Measurements from ENCODE around the gene GNPDA1. TPM values are rescaled to one million over a fixed set of nuclear protein-coding genes. Genes with fewer than 3 reads are reported as not detected.

Gene GNPDA1
- polyA plus RNA-seq, 1 of the 3 experiments (the other 2 are of a cell fraction), result 23.9 TPM

GRCh38 chr5:142020122-142020659, 7.4 kb upstream of the GNPDA1 start:
- H3F3A ChIP-seq (replicated peaks; ENCODE audit: insufficient read depth), result peaks cover 19% of the 10 kb centered on the region
- POLR2A ChIA-PET, result no interaction called here

GRCh38 chr5:142017832-142018427, 5.1 kb upstream of the GNPDA1 start:
- Histone ChIP-seq H3K9me3 (peaks cover 5% of the 10 kb centered on the region; the same call in 1 of the 2 replicates), H2AFZ (ENCODE audit: low read depth) (no peak overlapping the region), H3K27ac (ENCODE audit: low read depth in 2 of 2, low read length in 1 of 2) (no peak overlapping the region), H4K20me1 (ENCODE audit: insufficient read depth) (no peaks in the 10 kb centered on the region), H3K4me2 (no peak overlapping the region), H3K4me3 (ENCODE audit: low read depth in 2 of 2, low read length in 1 of 2) (no peak overlapping the region), H3K36me3 (replicated peaks in 1 of 2; ENCODE audit: control insufficient read depth in 1 of 2, insufficient read depth in 2 of 2, low read length in 1 of 2) (no peaks in the 10 kb centered on the region), H3K9me2 (no peaks in the 10 kb centered on the region), H3F3A (replicated peaks; ENCODE audit: insufficient read depth) (peaks cover 24% of the 10 kb centered on the region), H3K9ac (no peak overlapping the region), H3K79me2 (ENCODE audit: insufficient read depth) (no peaks in the 10 kb centered on the region), H3K4me1 (ENCODE audit: control insufficient read depth in 1 of 2, insufficient read depth in 2 of 2, low read depth in 1 of 2, low read length in 1 of 2) (peaks cover 7 to 24% of the 10 kb centered on the region in 2 experiments), H3K27me3 (ENCODE audit: insufficient read depth) (no peaks in the 10 kb centered on the region)
- CTCF ChIA-PET, result interaction anchor here (1.3 kb wide), 1 partner anchor 125 kb away, joined by 3 read pairs; no protein-coding TSS in a partner anchor
- no peak for DNase-seq
- POLR2A ChIA-PET, result no interaction called here
- WGBS (ENCODE audit: low lambda C conversion rate), result 100% methylated on average over 5 of the region's 5 CpGs
- no peak for TF ChIP-seq EP300 (IDR thresholded peaks at IDR 0.05; ENCODE audit: borderline replicate concordance in 1 of 2, low read depth in 1 of 2, low read length in 1 of 2)
- TF ChIP-seq, protein P1, sequence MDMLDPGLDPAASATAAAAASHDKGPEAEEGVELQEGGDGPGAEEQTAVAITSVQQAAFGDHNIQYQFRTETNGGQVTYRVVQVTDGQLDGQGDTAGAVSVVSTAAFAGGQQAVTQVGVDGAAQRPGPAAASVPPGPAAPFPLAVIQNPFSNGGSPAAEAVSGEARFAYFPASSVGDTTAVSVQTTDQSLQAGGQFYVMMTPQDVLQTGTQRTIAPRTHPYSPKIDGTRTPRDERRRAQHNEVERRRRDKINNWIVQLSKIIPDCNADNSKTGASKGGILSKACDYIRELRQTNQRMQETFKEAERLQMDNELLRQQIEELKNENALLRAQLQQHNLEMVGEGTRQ (IDR thresholded peaks at IDR 0.05; ENCODE audit: borderline replicate concordance, low read depth, low read length), result no peak
- TF ChIP-seq MEF2A (IDR thresholded peaks at IDR 0.05; ENCODE audit: borderline replicate concordance, low read depth), result no peak
- no peak for TF ChIP-seq NFIC (IDR thresholded peaks at IDR 0.05; ENCODE audit: borderline replicate concordance)
- no peak for TF ChIP-seq EZH2phosphoT487 (IDR thresholded peaks at IDR 0.05; ENCODE audit: borderline replicate concordance, low read depth)
- no peak for TF ChIP-seq SMC3 (IDR thresholded peaks at IDR 0.05; ENCODE audit: low read depth, low read length)
- TF ChIP-seq TEAD4 (IDR thresholded peaks at IDR 0.05; ENCODE audit: borderline replicate concordance, insufficient read depth), result no peak
- TF ChIP-seq, protein P2, sequence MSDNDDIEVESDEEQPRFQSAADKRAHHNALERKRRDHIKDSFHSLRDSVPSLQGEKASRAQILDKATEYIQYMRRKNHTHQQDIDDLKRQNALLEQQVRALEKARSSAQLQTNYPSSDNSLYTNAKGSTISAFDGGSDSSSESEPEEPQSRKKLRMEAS (IDR thresholded peaks at IDR 0.05; ENCODE audit: low read depth), result no peak
- TF ChIP-seq, protein P3, sequence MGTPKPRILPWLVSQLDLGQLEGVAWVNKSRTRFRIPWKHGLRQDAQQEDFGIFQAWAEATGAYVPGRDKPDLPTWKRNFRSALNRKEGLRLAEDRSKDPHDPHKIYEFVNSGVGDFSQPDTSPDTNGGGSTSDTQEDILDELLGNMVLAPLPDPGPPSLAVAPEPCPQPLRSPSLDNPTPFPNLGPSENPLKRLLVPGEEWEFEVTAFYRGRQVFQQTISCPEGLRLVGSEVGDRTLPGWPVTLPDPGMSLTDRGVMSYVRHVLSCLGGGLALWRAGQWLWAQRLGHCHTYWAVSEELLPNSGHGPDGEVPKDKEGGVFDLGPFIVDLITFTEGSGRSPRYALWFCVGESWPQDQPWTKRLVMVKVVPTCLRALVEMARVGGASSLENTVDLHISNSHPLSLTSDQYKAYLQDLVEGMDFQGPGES (IDR thresholded peaks at IDR 0.05; ENCODE audit: low read depth, low read length), result no peak
- TF ChIP-seq JUND (IDR thresholded peaks at IDR 0.05), result no peak
- no peak for TF ChIP-seq RAD21 (IDR thresholded peaks at IDR 0.05; ENCODE audit: low read length)
- no peak for TF ChIP-seq RXRA (IDR thresholded peaks at IDR 0.05; ENCODE audit: borderline replicate concordance, low read depth)
- no peak for TF ChIP-seq PBX3 (IDR thresholded peaks at IDR 0.05)
- TF ChIP-seq FOXJ3 (CRISPR knock-in tag; IDR thresholded peaks at IDR 0.05), result no peak
- TF ChIP-seq FOXM1 (IDR thresholded peaks at IDR 0.05; ENCODE audit: low read depth), result no peak
- TF ChIP-seq, protein P4, sequence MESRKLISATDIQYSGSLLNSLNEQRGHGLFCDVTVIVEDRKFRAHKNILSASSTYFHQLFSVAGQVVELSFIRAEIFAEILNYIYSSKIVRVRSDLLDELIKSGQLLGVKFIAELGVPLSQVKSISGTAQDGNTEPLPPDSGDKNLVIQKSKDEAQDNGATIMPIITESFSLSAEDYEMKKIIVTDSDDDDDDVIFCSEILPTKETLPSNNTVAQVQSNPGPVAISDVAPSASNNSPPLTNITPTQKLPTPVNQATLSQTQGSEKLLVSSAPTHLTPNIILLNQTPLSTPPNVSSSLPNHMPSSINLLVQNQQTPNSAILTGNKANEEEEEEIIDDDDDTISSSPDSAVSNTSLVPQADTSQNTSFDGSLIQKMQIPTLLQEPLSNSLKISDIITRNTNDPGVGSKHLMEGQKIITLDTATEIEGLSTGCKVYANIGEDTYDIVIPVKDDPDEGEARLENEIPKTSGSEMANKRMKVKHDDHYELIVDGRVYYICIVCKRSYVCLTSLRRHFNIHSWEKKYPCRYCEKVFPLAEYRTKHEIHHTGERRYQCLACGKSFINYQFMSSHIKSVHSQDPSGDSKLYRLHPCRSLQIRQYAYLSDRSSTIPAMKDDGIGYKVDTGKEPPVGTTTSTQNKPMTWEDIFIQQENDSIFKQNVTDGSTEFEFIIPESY (IDR thresholded peaks at IDR 0.05; ENCODE audit: borderline replicate concordance, low read depth), result no peak
- TF ChIP-seq YY1 (IDR thresholded peaks at IDR 0.05; ENCODE audit: low read depth), result no peak
- TF ChIP-seq TAF1 (IDR thresholded peaks at IDR 0.05; ENCODE audit: borderline replicate concordance, low read depth, low read length), result no peak

More at GRCh38 chr5:142020122-142020659, 7.4 kb upstream of the GNPDA1 start:
- H3K9ac ChIP-seq, result no peak overlapping the region
- H3K27ac ChIP-seq (ENCODE audit: low read depth in 2 of 2, low read length in 1 of 2), result no peak overlapping the region
- no peak overlapping the region for H3K4me2 ChIP-seq
- CTCF ChIA-PET, result no interaction called here
- 81% methylated on average over 1 of the region's 1 CpG for WGBS (ENCODE audit: low lambda C conversion rate)
- H3K9me2 ChIP-seq, result no peaks in the 10 kb centered on the region
- no peak overlapping the region for H3K4me3 ChIP-seq (ENCODE audit: low read depth in 2 of 2, low read length in 1 of 2)
- no peak for DNase-seq
- H3K27me3 ChIP-seq (ENCODE audit: insufficient read depth), result no peaks in the 10 kb centered on the region
- no peaks in the 10 kb centered on the region for H3K79me2 ChIP-seq (ENCODE audit: insufficient read depth)
- H3K36me3 ChIP-seq (replicated peaks in 1 of 2; ENCODE audit: control insufficient read depth in 1 of 2, insufficient read depth in 2 of 2, low read length in 1 of 2), result no peaks in the 10 kb centered on the region
- no peak overlapping the region for H2AFZ ChIP-seq (ENCODE audit: low read depth)
- H4K20me1 ChIP-seq (ENCODE audit: insufficient read depth), result no peaks in the 10 kb centered on the region
- H3K9me3 ChIP-seq, result peaks cover 5% of the 10 kb centered on the region; the same call in 1 of the 2 replicates
- H3K4me1 ChIP-seq (ENCODE audit: control insufficient read depth in 1 of 2, insufficient read depth in 2 of 2, low read depth in 1 of 2, low read length in 1 of 2), result peaks cover 3 to 13% of the 10 kb centered on the region in 2 experiments; a peak in 3 of 4 replicates
- no peak for TF ChIP-seq ELF1 (IDR thresholded peaks at IDR 0.05)
- TF ChIP-seq EP300 (IDR thresholded peaks at IDR 0.05; ENCODE audit: borderline replicate concordance in 1 of 2, low read depth in 1 of 2, low read length in 1 of 2), result no peak
- TF ChIP-seq NFIC (IDR thresholded peaks at IDR 0.05; ENCODE audit: borderline replicate concordance), result no peak

Measured in SK-N-SH (cell line).